ENCODE results near the gene CASP14. TPM values are rescaled to one million over a fixed set of nuclear protein-coding genes. Genes with fewer than 3 reads are reported as not detected.

CASP14 gene
- total and polyA plus RNA-seq, 10 of the 15 experiments (the other 5 are each of a cell fraction or from before 2014, with no cell fraction given) = 0.06 to 0.40 (median 0.13) TPM; not detected in 2

DNA sequence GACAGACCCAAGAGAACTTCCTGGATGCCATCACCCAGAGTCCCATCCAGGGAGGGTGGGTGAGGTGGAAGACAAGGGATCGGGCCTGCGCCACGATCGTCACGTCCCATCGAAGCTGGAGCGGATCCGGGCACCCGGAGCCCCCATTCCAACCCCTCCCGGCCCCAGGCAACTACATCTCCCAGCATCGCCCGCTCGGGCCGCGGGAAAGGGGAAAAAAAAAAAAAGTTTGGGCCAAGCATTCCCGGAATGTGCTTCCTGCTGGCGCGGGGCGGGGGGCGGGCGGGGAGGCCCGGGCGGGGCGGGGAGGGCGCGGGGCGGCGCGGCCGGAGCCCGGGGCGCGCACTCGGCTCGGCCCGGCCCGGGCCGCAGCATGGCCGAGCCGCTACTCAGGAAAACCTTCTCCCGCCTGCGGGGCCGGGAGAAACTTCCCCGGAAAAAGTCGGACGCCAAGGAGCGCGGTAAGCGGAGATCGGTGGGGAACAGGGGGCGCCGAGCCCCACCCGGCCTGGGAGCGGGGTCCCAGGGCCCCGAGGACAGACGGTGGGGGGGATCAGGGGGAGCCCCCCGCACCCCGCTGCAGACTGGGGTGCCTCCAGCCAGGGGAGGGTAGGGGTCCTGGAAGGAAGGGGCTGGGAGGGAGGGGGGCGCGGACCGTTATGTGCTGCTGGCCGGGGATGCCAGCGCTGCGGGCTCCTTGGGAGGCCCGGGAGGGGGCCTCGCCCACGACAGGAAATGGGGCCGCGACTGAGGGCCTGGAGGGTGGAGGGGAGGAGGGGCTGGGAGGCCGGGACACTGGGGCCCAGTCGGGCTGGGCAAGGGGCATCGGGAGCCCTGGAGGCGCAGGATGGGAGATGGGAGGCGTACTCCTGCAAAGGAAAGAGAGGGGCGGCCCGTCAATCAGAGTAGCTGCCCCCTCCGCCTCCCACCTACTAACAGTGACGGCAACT, 58.1 kb downstream of the CASP14 start, which contains the start of gene SYDE1:
SYDE1 (plus strand) TSS at position 341 of the 950 bp plus-strand sequence; CDS start at position 374, 33 bp downstream.
- ATAC-seq (no peak), DNase-seq (ENCODE audit: low read depth, low spot score) (no peak), FAIRE-seq (no peak)
- Histone ChIP-seq H3K4me3 (no peak within 1 kb of the TSS), H3K4me1 (ENCODE audit: control insufficient read depth, insufficient read depth, low read length) (no peaks in the 10 kb centered on the region), H2AFZ (ENCODE audit: control insufficient read depth, low read depth, low read length) (no peak within 1 kb of the TSS), H3K36me3 (ENCODE audit: control insufficient read depth in 2 of 2, insufficient read depth in 2 of 2, low read length in 1 of 2) (no peaks in the 10 kb centered on the region), H3K27me3 (replicated peaks in 1 of 2; ENCODE audit: control insufficient read depth in 2 of 2, insufficient read depth in 2 of 2, low read length in 1 of 2) (peaks cover 3 to 5% of the 10 kb centered on the region in 2 experiments; a peak in 2 of 4 replicates), H3K27ac (ENCODE audit: control insufficient read depth, insufficient read depth) (no peak within 1 kb of the TSS), H4K20me1 (ENCODE audit: control insufficient read depth, insufficient read depth) (no peaks in the 10 kb centered on the region), H3K9me3 (replicated peaks; ENCODE audit: control insufficient read depth, insufficient read depth, low read length) (no peaks in the 10 kb centered on the region), H3K4me2 (ENCODE audit: control insufficient read depth, insufficient read depth) (no peak within 1 kb of the TSS), H3K9ac (ENCODE audit: control insufficient read depth, insufficient read depth, low read length) (no peak within 1 kb of the TSS), H3K79me2 (ENCODE audit: control insufficient read depth, insufficient read depth, low read length) (no peaks in the 10 kb centered on the region)
- ChIA-PET POLR2A (no interaction called here), RAD21 (ENCODE audit: unreplicated experiment) (no interaction called here), SMC1A (ENCODE audit: uncharacterized antibody, unreplicated experiment) (no interaction called here), CTCF (no interaction called here)
- in situ Hi-C loops (cut with MboI) = no loop called here
- no TSS peak for BruUV-seq (replicated peaks)
- WGBS (ENCODE audit: insufficient coverage, insufficient replicate concordance, low lambda C conversion rate, missing lambda C conversion rate) = 32% methylated on average over 29 of the region's 78 CpGs
- intact Hi-C loops (cut with micrococcal nuclease; ENCODE audit: unreplicated experiment) = no loop called here
- TF ChIP-seq EZH2 (IDR thresholded peaks at IDR 0.05; ENCODE audit: borderline replicate concordance, control insufficient read depth, low read depth, low read length) = no peak
- no peak for TF ChIP-seq BHLHE40 (IDR thresholded peaks at IDR 0.05; ENCODE audit: borderline replicate concordance in 1 of 2, low read depth in 2 of 2, low read length in 1 of 2)
- TF ChIP-seq POLR2AphosphoS2 (IDR thresholded peaks at IDR 0.05; ENCODE audit: low read depth, low read length) = no peak
- no peak for TF ChIP-seq TARDBP (IDR thresholded peaks at IDR 0.05; ENCODE audit: borderline replicate concordance)
- TF ChIP-seq, protein P1, sequence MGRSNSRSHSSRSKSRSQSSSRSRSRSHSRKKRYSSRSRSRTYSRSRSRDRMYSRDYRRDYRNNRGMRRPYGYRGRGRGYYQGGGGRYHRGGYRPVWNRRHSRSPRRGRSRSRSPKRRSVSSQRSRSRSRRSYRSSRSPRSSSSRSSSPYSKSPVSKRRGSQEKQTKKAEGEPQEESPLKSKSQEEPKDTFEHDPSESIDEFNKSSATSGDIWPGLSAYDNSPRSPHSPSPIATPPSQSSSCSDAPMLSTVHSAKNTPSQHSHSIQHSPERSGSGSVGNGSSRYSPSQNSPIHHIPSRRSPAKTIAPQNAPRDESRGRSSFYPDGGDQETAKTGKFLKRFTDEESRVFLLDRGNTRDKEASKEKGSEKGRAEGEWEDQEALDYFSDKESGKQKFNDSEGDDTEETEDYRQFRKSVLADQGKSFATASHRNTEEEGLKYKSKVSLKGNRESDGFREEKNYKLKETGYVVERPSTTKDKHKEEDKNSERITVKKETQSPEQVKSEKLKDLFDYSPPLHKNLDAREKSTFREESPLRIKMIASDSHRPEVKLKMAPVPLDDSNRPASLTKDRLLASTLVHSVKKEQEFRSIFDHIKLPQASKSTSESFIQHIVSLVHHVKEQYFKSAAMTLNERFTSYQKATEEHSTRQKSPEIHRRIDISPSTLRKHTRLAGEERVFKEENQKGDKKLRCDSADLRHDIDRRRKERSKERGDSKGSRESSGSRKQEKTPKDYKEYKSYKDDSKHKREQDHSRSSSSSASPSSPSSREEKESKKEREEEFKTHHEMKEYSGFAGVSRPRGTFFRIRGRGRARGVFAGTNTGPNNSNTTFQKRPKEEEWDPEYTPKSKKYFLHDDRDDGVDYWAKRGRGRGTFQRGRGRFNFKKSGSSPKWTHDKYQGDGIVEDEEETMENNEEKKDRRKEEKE (IDR thresholded peaks at IDR 0.05) = no peak
- TF ChIP-seq, protein P2, sequence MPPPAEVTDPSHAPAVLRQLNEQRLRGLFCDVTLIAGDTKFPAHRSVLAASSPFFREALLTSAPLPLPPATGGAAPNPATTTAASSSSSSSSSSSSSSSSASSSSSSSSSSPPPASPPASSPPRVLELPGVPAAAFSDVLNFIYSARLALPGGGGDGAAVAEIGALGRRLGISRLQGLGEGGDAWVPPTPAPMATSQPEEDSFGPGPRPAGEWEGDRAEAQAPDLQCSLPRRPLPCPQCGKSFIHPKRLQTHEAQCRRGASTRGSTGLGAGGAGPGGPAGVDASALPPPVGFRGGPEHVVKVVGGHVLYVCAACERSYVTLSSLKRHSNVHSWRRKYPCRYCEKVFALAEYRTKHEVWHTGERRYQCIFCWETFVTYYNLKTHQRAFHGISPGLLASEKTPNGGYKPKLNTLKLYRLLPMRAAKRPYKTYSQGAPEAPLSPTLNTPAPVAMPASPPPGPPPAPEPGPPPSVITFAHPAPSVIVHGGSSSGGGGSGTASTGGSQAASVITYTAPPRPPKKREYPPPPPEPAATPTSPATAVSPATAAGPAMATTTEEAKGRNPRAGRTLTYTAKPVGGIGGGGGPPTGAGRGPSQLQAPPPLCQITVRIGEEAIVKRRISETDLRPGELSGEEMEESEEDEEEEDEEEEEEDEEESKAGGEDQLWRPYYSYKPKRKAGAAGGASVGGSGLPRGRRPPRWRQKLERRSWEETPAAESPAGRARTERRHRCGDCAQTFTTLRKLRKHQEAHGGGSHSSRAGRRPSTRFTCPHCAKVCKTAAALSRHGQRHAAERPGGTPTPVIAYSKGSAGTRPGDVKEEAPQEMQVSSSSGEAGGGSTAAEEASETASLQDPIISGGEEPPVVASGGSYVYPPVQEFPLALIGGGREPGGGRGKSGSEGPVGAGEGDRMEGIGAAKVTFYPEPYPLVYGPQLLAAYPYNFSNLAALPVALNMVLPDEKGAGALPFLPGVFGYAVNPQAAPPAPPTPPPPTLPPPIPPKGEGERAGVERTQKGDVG (CRISPR knock-in tag; IDR thresholded peaks at IDR 0.05) = no peak
- TF ChIP-seq TCF12 (IDR thresholded peaks at IDR 0.05; ENCODE audit: low read depth, low read length) = no peak
- no peak for TF ChIP-seq ZNF24 (IDR thresholded peaks at IDR 0.05)
- no peak for TF ChIP-seq ZSCAN29 (IDR thresholded peaks at IDR 0.05)
- TF ChIP-seq, protein P3, sequence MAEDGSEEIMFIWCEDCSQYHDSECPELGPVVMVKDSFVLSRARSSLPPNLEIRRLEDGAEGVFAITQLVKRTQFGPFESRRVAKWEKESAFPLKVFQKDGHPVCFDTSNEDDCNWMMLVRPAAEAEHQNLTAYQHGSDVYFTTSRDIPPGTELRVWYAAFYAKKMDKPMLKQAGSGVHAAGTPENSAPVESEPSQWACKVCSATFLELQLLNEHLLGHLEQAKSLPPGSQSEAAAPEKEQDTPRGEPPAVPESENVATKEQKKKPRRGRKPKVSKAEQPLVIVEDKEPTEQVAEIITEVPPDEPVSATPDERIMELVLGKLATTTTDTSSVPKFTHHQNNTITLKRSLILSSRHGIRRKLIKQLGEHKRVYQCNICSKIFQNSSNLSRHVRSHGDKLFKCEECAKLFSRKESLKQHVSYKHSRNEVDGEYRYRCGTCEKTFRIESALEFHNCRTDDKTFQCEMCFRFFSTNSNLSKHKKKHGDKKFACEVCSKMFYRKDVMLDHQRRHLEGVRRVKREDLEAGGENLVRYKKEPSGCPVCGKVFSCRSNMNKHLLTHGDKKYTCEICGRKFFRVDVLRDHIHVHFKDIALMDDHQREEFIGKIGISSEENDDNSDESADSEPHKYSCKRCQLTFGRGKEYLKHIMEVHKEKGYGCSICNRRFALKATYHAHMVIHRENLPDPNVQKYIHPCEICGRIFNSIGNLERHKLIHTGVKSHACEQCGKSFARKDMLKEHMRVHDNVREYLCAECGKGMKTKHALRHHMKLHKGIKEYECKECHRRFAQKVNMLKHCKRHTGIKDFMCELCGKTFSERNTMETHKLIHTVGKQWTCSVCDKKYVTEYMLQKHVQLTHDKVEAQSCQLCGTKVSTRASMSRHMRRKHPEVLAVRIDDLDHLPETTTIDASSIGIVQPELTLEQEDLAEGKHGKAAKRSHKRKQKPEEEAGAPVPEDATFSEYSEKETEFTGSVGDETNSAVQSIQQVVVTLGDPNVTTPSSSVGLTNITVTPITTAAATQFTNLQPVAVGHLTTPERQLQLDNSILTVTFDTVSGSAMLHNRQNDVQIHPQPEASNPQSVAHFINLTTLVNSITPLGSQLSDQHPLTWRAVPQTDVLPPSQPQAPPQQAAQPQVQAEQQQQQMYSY (CRISPR knock-in tag; IDR thresholded peaks at IDR 0.05) = no peak
- no peak for TF ChIP-seq SIX5 (IDR thresholded peaks at IDR 0.05; ENCODE audit: low read depth, low read length, severe bottlenecking)
- TF ChIP-seq CREB1 (IDR thresholded peaks at IDR 0.05; ENCODE audit: low read depth) = no peak
- no peak for TF ChIP-seq PML (IDR thresholded peaks at IDR 0.05; ENCODE audit: low read length)

All from GM12878 (cell line).